HEK293T (cell line): Measurements from ENCODE around the gene FAM98A.

ENCODE experiments used
- CTCF ChIA-PET: fragments of 350-600 bp; formaldehyde crosslinking; extraction: SDS; loops from one replicate; lab custom pipeline; 2021; ENCODE audit warnings: antibody characterized with exemption, inconsistent platforms; lab: Yijun Ruan, JAX
- POLR2A ChIA-PET: fragments of 350-600 bp; formaldehyde crosslinking; extraction: SDS; loops from one replicate; lab custom pipeline; 2020; ENCODE audit warnings: antibody characterized with exemption, inconsistent platforms; lab: Yijun Ruan, JAX
- DNase-seq: peaks from one replicate; pipeline ENCODE4 v3.0.0; 2012; ENCODE audit warnings: mixed read lengths; ENCODE audit errors: extremely low spot score
- ARNT ChIP-seq: fragments of 450-650 bp; IDR thresholded peaks from 2 replicates; pipeline ENCODE4 v1.6.1; 2017; ENCODE audit warnings: mild to moderate bottlenecking
- BHLHE40 ChIP-seq: fragments of 450-650 bp; IDR thresholded peaks from 2 replicates; pipeline ENCODE4 v1.6.1; 2016; ENCODE audit warnings: mild to moderate bottlenecking, moderate library complexity, borderline replicate concordance
- CTBP1 ChIP-seq: fragments of 450-650 bp; IDR thresholded peaks from 2 replicates; pipeline ENCODE4 v1.6.1; 2016; ENCODE audit warnings: borderline replicate concordance
- ELF4 ChIP-seq: fragments of 450-650 bp; IDR thresholded peaks from 2 replicates; pipeline ENCODE4 v1.6.1; 2017; ENCODE audit warnings: antibody characterized with exemption
- FOXA1 ChIP-seq: fragments of 450-650 bp; IDR thresholded peaks from 2 replicates; pipeline ENCODE4 v1.6.1; 2016; ENCODE audit warnings: mild to moderate bottlenecking
- FOXK2 ChIP-seq: fragments of 450-650 bp; IDR thresholded peaks from 2 replicates; pipeline ENCODE4 v1.6.1; 2016; ENCODE audit warnings: mild to moderate bottlenecking
- FOXM1 ChIP-seq: fragments of 450-650 bp; IDR thresholded peaks from 2 replicates; pipeline ENCODE4 v1.6.1; 2017; ENCODE audit warnings: mild to moderate bottlenecking, borderline replicate concordance
- HDGF ChIP-seq: fragments of 450-650 bp; IDR thresholded peaks from 2 replicates; pipeline ENCODE4 v1.6.1; 2017; ENCODE audit warnings: antibody characterized with exemption, borderline replicate concordance
- L3MBTL2 ChIP-seq: fragments of 450-650 bp; conservative IDR thresholded peaks from 2 replicates; pipeline ENCODE4 v1.6.1; 2016; ENCODE audit warnings: mild to moderate bottlenecking
- LEF1 ChIP-seq: fragments of 450-650 bp; IDR thresholded peaks from 2 replicates; pipeline ENCODE4 v1.6.1; 2017; ENCODE audit warnings: mild to moderate bottlenecking, borderline replicate concordance
- NFRKB ChIP-seq: fragments of 450-650 bp; IDR thresholded peaks from 2 replicates; pipeline ENCODE4 v1.6.1; 2016; ENCODE audit warnings: mild to moderate bottlenecking, moderate library complexity
- PKNOX1 ChIP-seq: fragments of 450-650 bp; IDR thresholded peaks from 2 replicates; pipeline ENCODE4 v1.6.1; 2016
- SP1 ChIP-seq: fragments of 450-650 bp; IDR thresholded peaks from 2 replicates; pipeline ENCODE4 v1.6.1; 2017
- SUZ12 ChIP-seq: fragments of 450-650 bp; IDR thresholded peaks from 2 replicates; pipeline ENCODE4 v1.6.1; 2016; ENCODE audit warnings: mild to moderate bottlenecking
- TARDBP ChIP-seq: fragments of 450-650 bp; IDR thresholded peaks from 2 replicates; pipeline ENCODE4 v1.6.1; 2016
- ZNF384 ChIP-seq: fragments of 450-650 bp; IDR thresholded peaks from 2 replicates; pipeline ENCODE4 v1.6.1; 2016

The FAM98A gene

GRCh38 chr2:33589444-33589843 lies 9.7 kb downstream of the FAM98A start:
- ChIA-PET CTCF (no interaction called here), POLR2A (interaction anchor here (1.6 kb wide), 1 partner anchor 9 kb away, joined by 7 read pairs; the partner anchor contains the start of gene FAM98A)
- no peak for TF ChIP-seq TARDBP
- TF ChIP-seq SUZ12: no peak
- no peak for TF ChIP-seq FOXK2
- TF ChIP-seq ZNF384: peak; percentile 24; the same call in 1 of the 2 replicates
- no peak for TF ChIP-seq LEF1
- no peak for TF ChIP-seq L3MBTL2
- peak; percentile 39; the same call in 1 of the 2 replicates for TF ChIP-seq ARNT
- peak; percentile 43; the same call in 1 of the 2 replicates for TF ChIP-seq FOXA1
- TF ChIP-seq HDGF: no peak
- TF ChIP-seq NFRKB: no peak
- TF ChIP-seq PKNOX1: peak; percentile 82
- no peak; the same call in 1 of the 2 replicates for TF ChIP-seq FOXM1
- TF ChIP-seq CTBP1: peak; percentile 73; the same call in 1 of the 2 replicates
- TF ChIP-seq BHLHE40: no peak
- no peak for DNase-seq

GRCh38 chr2:33588232-33588631 lies 10.9 kb downstream of the FAM98A start:
- ChIA-PET POLR2A (interaction anchor here (1.6 kb wide), 1 partner anchor 11 kb away, joined by 7 read pairs; the partner anchor contains the start of gene FAM98A), CTCF (no interaction called here)
- TF ChIP-seq BHLHE40 (no peak), TARDBP (no peak)
- DNase-seq: no peak

- ChIA-PET CTCF (no interaction called here), POLR2A (interaction anchor here (1.2 kb wide), 1 partner anchor 13 kb away, joined by 4 read pairs; the partner anchor contains the start of gene FAM98A)
- TF ChIP-seq ARNT (no peak), SP1 (no peak), TARDBP (no peak), HDGF (no peak), FOXA1 (no peak), FOXM1 (no peak), CTBP1 (no peak), L3MBTL2 (no peak), FOXK2 (no peak)
- no peak for DNase-seq
Observed at GRCh38 chr2:33586766-33587165, 12.3 kb downstream of the FAM98A start.

GRCh38 chr2:33583194-33583938 lies 15.7 kb downstream of the FAM98A start:
- ChIA-PET CTCF (interaction anchor here (0.7 to 2.2 kb wide), 5 partner anchors 142 to 778 kb away, joined by 3 to 5 read pairs (median 4); no protein-coding TSS in a partner anchor), POLR2A (interaction anchor here (1.0 kb wide), 1 partner anchor 16 kb away, joined by 4 read pairs; the partner anchor contains the start of gene FAM98A)
- peak; percentile 22 for DNase-seq
- TF ChIP-seq SUZ12 (no peak), PKNOX1 (no peak), ARNT (no peak), TARDBP (no peak), FOXA1 (no peak), NFRKB (no peak), HDGF (no peak), ELF4 (no peak), ZNF384 (no peak), FOXK2 (no peak), FOXM1 (no peak), SP1 (no peak), BHLHE40 (no peak), CTBP1 (no peak), LEF1 (no peak), L3MBTL2 (no peak)

GRCh38 chr2:33581872-33582271 lies 17.2 kb downstream of the FAM98A start:
- CTCF ChIA-PET: no interaction called here
- no peak for DNase-seq
- TF ChIP-seq SUZ12: no peak
- POLR2A ChIA-PET: no interaction called here

- no peak for TF ChIP-seq NFRKB
- TF ChIP-seq HDGF: no peak
- no peak for TF ChIP-seq LEF1
- no peak for TF ChIP-seq PKNOX1
- TF ChIP-seq SUZ12: no peak
- TF ChIP-seq FOXA1: no peak
- TF ChIP-seq ELF4: no peak
- TF ChIP-seq L3MBTL2: no peak
- TF ChIP-seq BHLHE40: no peak
- CTCF ChIA-PET: interaction anchor here (0.8 kb wide), 1 partner anchor 166 kb away, joined by 3 read pairs; no protein-coding TSS in a partner anchor
- POLR2A ChIA-PET: no interaction called here
- DNase-seq: no peak
Observed at GRCh38 chr2:33579227-33579626, 19.9 kb downstream of the FAM98A start.
